Smooth muscle cell (in vitro differentiated cells): ENCODE results near the gene TMEM178A. TPM values are rescaled to one million over a fixed set of nuclear protein-coding genes. Genes with fewer than 3 reads are reported as not detected.

Experiments
- DNase-seq: peaks from one replicate; lab custom pipeline; 2025; ENCODE audit not compliant: unreplicated experiment; lab: John Stamatoyannopoulos, UW
- H2AFZ ChIP-seq: fragments of 200-600 bp; sonication (generic); 2 replicates; pipeline ENCODE4 v1.6.0; 2016; ENCODE audit warnings: antibody characterized with exemption, low read depth, mild to moderate bottlenecking
- H3F3A ChIP-seq: fragments of 200-600 bp; sonication (generic); 2 replicates; pipeline ENCODE4 v1.6.0; 2017; ENCODE audit warnings: antibody characterized with exemption, low read depth
- H3K27ac ChIP-seq: fragments of 200-600 bp; sonication (generic); 2 replicates; pipeline ENCODE4 v1.5.1; 2016; ENCODE audit warnings: low read depth, mild to moderate bottlenecking
- H3K27me3 ChIP-seq: fragments of 200-600 bp; sonication (generic); 2 replicates; pipeline ENCODE4 v1.6.1; 2016; ENCODE audit warnings: low read depth, mild to moderate bottlenecking
- H3K36me3 ChIP-seq: fragments of 200-600 bp; sonication (generic); 2 replicates; pipeline ENCODE4 v1.5.1; 2016; ENCODE audit warnings: low read depth
- H3K4me1 ChIP-seq: fragments of 200-600 bp; sonication (generic); 2 replicates; pipeline ENCODE4 v1.5.1; 2016; ENCODE audit warnings: low read depth
- H3K4me2 ChIP-seq: fragments of 200-600 bp; sonication (generic); 2 replicates; pipeline ENCODE4 v1.6.0; 2016; ENCODE audit warnings: mild to moderate bottlenecking
- H3K4me3 ChIP-seq: fragments of 200-600 bp; sonication (generic); 2 replicates; pipeline ENCODE4 v1.5.1; 2016; ENCODE audit warnings: mild to moderate bottlenecking
- H3K79me2 ChIP-seq: fragments of 200-600 bp; sonication (generic); 2 replicates; pipeline ENCODE4 v1.6.0; 2016; ENCODE audit warnings: low read depth, mild to moderate bottlenecking
- H3K9ac ChIP-seq: fragments of 200-600 bp; sonication (generic); 2 replicates; pipeline ENCODE4 v1.6.0; 2016; ENCODE audit warnings: low read depth
- H3K9me3 ChIP-seq: fragments of 200-600 bp; sonication (generic); replicated peaks from 2 replicates; pipeline ENCODE4 v1.5.1; 2016; ENCODE audit warnings: low read depth
- H4K20me1 ChIP-seq: fragments of 200-600 bp; sonication (generic); 2 replicates; pipeline ENCODE4 v1.6.0; 2016; ENCODE audit warnings: low read depth
- CTCF ChIP-seq: fragments of 200-600 bp; sonication (generic); IDR thresholded peaks from 2 replicates; pipeline ENCODE4 v1.5.1; 2017; ENCODE audit warnings: borderline replicate concordance, mild to moderate bottlenecking, antibody characterized with exemption; ENCODE audit not compliant: insufficient read depth, poor library complexity, severe bottlenecking
- whole genome bisulfite sequencing: methylation state at CpG from one replicate; pipeline ENCODE4 v1.1.7; 2016; ENCODE audit warnings: low lambda C conversion rate; 5-methylcytosine and 5-hydroxymethylcytosine counted together
- polyA plus RNA-seq: library from polyadenylated mRNA; unstranded; fragments of >200 nt; fragmentation: Nextera tagmentation; extraction: Ambion mirVana; gene quantifications from 2 replicates; pipeline ENCODE4 v1.2.1, GENCODE V29; 2016
- total RNA-seq: library from RNA; depleted of rRNA; stranded (reverse); fragments of >200 nt; gene quantifications from 2 replicates; pipeline ENCODE4 v1.2.3, GENCODE V29; 2014

Gene TMEM178A
- total and polyA plus RNA-seq, 2 experiments from 2014 or later: 14.6 to 22.2 TPM

GRCh38 chr2:39684464-39684863 lies 18.7 kb downstream of the TMEM178A start:
- Histone ChIP-seq H3K4me3 (no peak overlapping the region), H3K9ac (no peak overlapping the region), H3F3A (no peaks in the 10 kb centered on the region), H3K4me1 (no peaks in the 10 kb centered on the region), H3K27ac (no peak overlapping the region), H3K79me2 (no peaks in the 10 kb centered on the region), H3K4me2 (no peak overlapping the region), H3K9me3 (no peaks in the 10 kb centered on the region), H4K20me1 (no peaks in the 10 kb centered on the region), H2AFZ (no peak overlapping the region), H3K27me3 (no peaks in the 10 kb centered on the region), H3K36me3 (no peaks in the 10 kb centered on the region)
- no peak for TF ChIP-seq CTCF
- WGBS: 86% methylated on average over 5 of the region's 5 CpGs
- DNase-seq: no peak

- TF ChIP-seq CTCF: no peak
- Histone ChIP-seq H3K27ac (no peak overlapping the region), H3F3A (no peaks in the 10 kb centered on the region), H3K27me3 (no peaks in the 10 kb centered on the region), H3K79me2 (no peaks in the 10 kb centered on the region), H3K36me3 (no peaks in the 10 kb centered on the region), H3K9ac (no peak overlapping the region), H2AFZ (no peak overlapping the region), H4K20me1 (no peaks in the 10 kb centered on the region), H3K4me2 (no peak overlapping the region), H3K4me3 (no peak overlapping the region), H3K9me3 (no peaks in the 10 kb centered on the region), H3K4me1 (no peaks in the 10 kb centered on the region)
- WGBS: 100% methylated on average over 1 of the region's 1 CpG
- DNase-seq: no peak
Measured at GRCh38 chr2:39685126-39685525, 19.4 kb downstream of the TMEM178A start.

- Histone ChIP-seq H3K4me2 (no peak overlapping the region), H3K79me2 (no peaks in the 10 kb centered on the region), H3K9ac (no peak overlapping the region), H3K9me3 (no peaks in the 10 kb centered on the region), H3K27me3 (no peaks in the 10 kb centered on the region), H2AFZ (no peak overlapping the region), H3K36me3 (no peaks in the 10 kb centered on the region), H3F3A (no peaks in the 10 kb centered on the region), H3K4me3 (no peak overlapping the region), H4K20me1 (no peaks in the 10 kb centered on the region), H3K4me1 (no peaks in the 10 kb centered on the region), H3K27ac (no peak overlapping the region)
- no peak for DNase-seq
- TF ChIP-seq CTCF: no peak
- WGBS: 47% methylated on average over 6 of the region's 6 CpGs
Measured at GRCh38 chr2:39686456-39686855, 20.7 kb downstream of the TMEM178A start.

GRCh38 chr2:39688181-39688580 lies 22.5 kb downstream of the TMEM178A start:
- Histone ChIP-seq H4K20me1 (no peaks in the 10 kb centered on the region), H3K9me3 (no peaks in the 10 kb centered on the region), H2AFZ (no peak overlapping the region), H3K36me3 (no peaks in the 10 kb centered on the region), H3K27ac (no peak overlapping the region), H3K9ac (no peak overlapping the region), H3K27me3 (no peaks in the 10 kb centered on the region), H3K4me1 (no peaks in the 10 kb centered on the region), H3K79me2 (no peaks in the 10 kb centered on the region), H3F3A (no peaks in the 10 kb centered on the region), H3K4me3 (no peak overlapping the region), H3K4me2 (no peak overlapping the region)
- DNase-seq: no peak
- WGBS: 13% methylated on average over 2 of the region's 2 CpGs
- no peak for TF ChIP-seq CTCF
